H9 (cell line): ENCODE measurements around the gene RBMS2. TPM values are rescaled to one million over a fixed set of nuclear protein-coding genes. Genes with fewer than 3 reads are reported as not detected.

Experiments
- DNase-seq: peaks from one replicate; pipeline ENCODE4 v3.0.0-alpha.2; 2017
- H2AFZ ChIP-seq: one replicate; pipeline ENCODE4 v1.6.1; 2013; ENCODE audit warnings: mild to moderate bottlenecking, low read length, control low read depth, moderate library complexity
- H2AK5ac ChIP-seq: 2 replicates; pipeline ENCODE4 v1.6.1; 2013; ENCODE audit warnings: low read length, control low read depth, mixed read lengths; ENCODE audit not compliant: insufficient read length
- H2BK120ac ChIP-seq: one replicate; pipeline ENCODE4 v1.6.1; 2013; ENCODE audit warnings: low read depth, mild to moderate bottlenecking, low read length, control low read depth, inconsistent platforms; ENCODE audit not compliant: poor library complexity, severe bottlenecking
- H2BK12ac ChIP-seq: 2 replicates; pipeline ENCODE4 v1.6.1; 2013; ENCODE audit warnings: low read length, control low read depth, mixed read lengths, low read depth; ENCODE audit not compliant: insufficient read length
- H2BK15ac ChIP-seq: 2 replicates; pipeline ENCODE4 v1.6.1; 2013; ENCODE audit warnings: low read depth, low read length, control low read depth
- H2BK20ac ChIP-seq: one replicate; pipeline ENCODE4 v1.6.1; 2013; ENCODE audit warnings: low read depth, mild to moderate bottlenecking, low read length, control low read depth, inconsistent platforms; ENCODE audit not compliant: poor library complexity, severe bottlenecking
- H2BK5ac ChIP-seq: 2 replicates; pipeline ENCODE4 v1.6.1; 2013; ENCODE audit warnings: low read length, control low read depth, mixed read lengths; ENCODE audit not compliant: insufficient read length
- H3K14ac ChIP-seq: 2 replicates; pipeline ENCODE4 v1.6.1; 2013; ENCODE audit warnings: low read length, control low read depth; ENCODE audit not compliant: insufficient read depth
- H3K18ac ChIP-seq: 2 replicates; pipeline ENCODE4 v1.6.1; 2013; ENCODE audit warnings: low read depth, mild to moderate bottlenecking, mixed read lengths, low read length, control low read depth; ENCODE audit not compliant: insufficient read length
- H3K23ac ChIP-seq: 2 replicates; pipeline ENCODE4 v1.6.1; 2013; ENCODE audit warnings: low read length, control low read depth, mixed read lengths, low read depth; ENCODE audit not compliant: insufficient read length
- H3K23me2 ChIP-seq: 2 replicates; pipeline ENCODE4 v1.6.1; 2013; ENCODE audit warnings: low read depth, mild to moderate bottlenecking, mixed read lengths, low read length, control low read depth; ENCODE audit not compliant: insufficient read length, poor library complexity, severe bottlenecking
- H3K27ac ChIP-seq: 2 replicates; pipeline ENCODE4 v1.5.1; 2013; ENCODE audit warnings: low read length, control low read depth, mixed read lengths, low read depth; ENCODE audit not compliant: insufficient read length
- H3K27me3 ChIP-seq: 2 replicates; pipeline ENCODE4 v1.6.1; 2013; ENCODE audit warnings: low read length, control low read depth, inconsistent platforms; ENCODE audit not compliant: insufficient read depth
- H3K4ac ChIP-seq: 2 replicates; pipeline ENCODE4 v1.6.1; 2013; ENCODE audit warnings: low read depth, mild to moderate bottlenecking, control low read depth, inconsistent platforms, low read length, moderate library complexity
- H3K4me1 ChIP-seq: 2 replicates; pipeline ENCODE4 v1.6.1; 2013; ENCODE audit warnings: low read length, control low read depth, inconsistent platforms; ENCODE audit not compliant: insufficient read depth
- H3K4me2 ChIP-seq: 2 replicates; pipeline ENCODE4 v1.6.1; 2013; ENCODE audit warnings: low read length, control low read depth, mixed read lengths; ENCODE audit not compliant: insufficient read length, insufficient read depth
- H3K56ac ChIP-seq: 2 replicates; pipeline ENCODE4 v1.6.1; 2013; ENCODE audit warnings: low read depth, mild to moderate bottlenecking, mixed read lengths, low read length, control low read depth; ENCODE audit not compliant: insufficient read length
- H3K79me1 ChIP-seq: 2 replicates; pipeline ENCODE4 v1.6.1; 2013; ENCODE audit warnings: low read depth, mild to moderate bottlenecking, moderate library complexity, low read length, control low read depth, inconsistent platforms; ENCODE audit not compliant: insufficient read depth, poor library complexity, severe bottlenecking
- H3K79me2 ChIP-seq: 2 replicates; pipeline ENCODE4 v1.6.1; 2013; ENCODE audit warnings: low read length, control low read depth, inconsistent platforms; ENCODE audit not compliant: insufficient read depth
- H3K9ac ChIP-seq: 2 replicates; pipeline ENCODE4 v1.6.1; 2013; ENCODE audit warnings: low read length, control low read depth, mixed read lengths; ENCODE audit not compliant: insufficient read length; ENCODE audit errors: extremely low read depth
- H3K9me3 ChIP-seq: one replicate; pipeline ENCODE4 v1.6.1; 2013; ENCODE audit warnings: low read depth, low read length, inconsistent platforms; ENCODE audit not compliant: control insufficient read depth
- H3T11ph ChIP-seq: one replicate; pipeline ENCODE4 v1.6.1; 2013; ENCODE audit warnings: mild to moderate bottlenecking, low read length, control low read depth, inconsistent platforms
- H4K20me1 ChIP-seq: one replicate; pipeline ENCODE4 v1.6.1; 2013; ENCODE audit not compliant: control insufficient read depth, insufficient read length, insufficient read depth
- H4K5ac ChIP-seq: 2 replicates; pipeline ENCODE4 v1.6.1; 2013; ENCODE audit warnings: low read depth, mild to moderate bottlenecking, mixed read lengths, low read length, control low read depth; ENCODE audit not compliant: insufficient read length
- H4K8ac ChIP-seq: replicated peaks from 2 replicates; pipeline ENCODE4 v1.6.1; 2013; ENCODE audit warnings: low read length, control low read depth, mixed read lengths, low read depth; ENCODE audit not compliant: insufficient read length
- H4K91ac ChIP-seq: 2 replicates; pipeline ENCODE4 v1.6.1; 2013; ENCODE audit warnings: low read depth, mild to moderate bottlenecking, moderate library complexity, mixed read lengths, low read length, control low read depth; ENCODE audit not compliant: insufficient read length
- H3K27ac Mint-ChIP-seq, 3 experiments: 2 replicates in 2 of 3; 3 replicates in 1 of 3; pipeline ENCODE4 v1.8.0; 2020 to 2021; ENCODE audit warnings: mixed read lengths in 3 of 3, mild to moderate bottlenecking in 1 of 3, moderate library complexity in 1 of 3
- H3K27me3 Mint-ChIP-seq: 2 replicates; pipeline ENCODE4 v1.8.0; 2021; ENCODE audit warnings: low read depth, mild to moderate bottlenecking, moderate library complexity, mixed read lengths
- H3K36me3 Mint-ChIP-seq, 3 experiments: 2 replicates in 2 of 3; 3 replicates in 1 of 3; pipeline ENCODE4 v1.8.0; 2020 to 2021; ENCODE audit warnings: low read depth in 3 of 3, mixed read lengths in 3 of 3; ENCODE audit not compliant: insufficient read depth in 1 of 3
- H3K4me1 Mint-ChIP-seq, 2 experiments: 2 replicates each; pipeline ENCODE4 v1.8.0; 2020; ENCODE audit warnings: mixed read lengths in 2 of 2
- H3K4me3 Mint-ChIP-seq, 2 experiments: 2 replicates in 1 of 2; 3 replicates in 1 of 2; pipeline ENCODE4 v1.8.0; 2020 to 2021; ENCODE audit warnings: mild to moderate bottlenecking in 2 of 2, mixed read lengths in 2 of 2, moderate library complexity in 1 of 2
- H3K9me3 Mint-ChIP-seq, 2 experiments: 2 replicates in 1 of 2; 3 replicates in 1 of 2; pipeline ENCODE4 v1.8.0; 2020; ENCODE audit warnings: mild to moderate bottlenecking in 2 of 2, mixed read lengths in 2 of 2, moderate library complexity in 1 of 2
- total RNA-seq: library from RNA; stranded (reverse); gene quantifications from 2 replicates; pipeline ENCODE4 v1.2.1, GENCODE V29; 2021
- TF ChIP-seq, protein P1 (sequence below): fragments of 200-600 bp; sonication (generic); conservative IDR thresholded peaks from 3 replicates; pipeline ENCODE4 v1.8.0; 2021; ENCODE audit warnings: antibody characterized with exemption, mild to moderate bottlenecking

The RBMS2 gene
- total RNA-seq, 1 experiment from 2014 or later = 9.5 TPM

DNA sequence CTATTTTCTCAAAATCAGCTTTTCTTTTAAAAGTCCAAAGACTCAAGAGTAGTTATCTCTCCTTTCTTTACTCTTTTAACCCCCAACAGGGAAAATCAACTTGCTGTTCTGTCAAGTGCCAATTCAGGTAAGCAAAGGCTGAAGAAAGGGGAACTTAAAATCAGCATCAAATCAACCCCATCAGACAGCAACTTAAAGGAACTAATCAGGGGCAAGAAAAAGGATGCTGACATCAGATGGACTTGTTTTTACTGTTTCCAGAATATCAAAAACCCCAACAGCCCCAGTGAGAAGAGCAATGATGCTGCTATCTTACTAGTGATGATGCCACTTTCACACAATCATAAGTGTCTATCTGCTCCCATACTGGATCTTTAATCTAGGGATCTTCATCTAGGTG is 105.1 kb downstream of the RBMS2 start:
- H4K8ac ChIP-seq = no peak overlapping the region
- H2BK5ac ChIP-seq = no peak overlapping the region
- no peak overlapping the region for H2AK5ac ChIP-seq
- peaks cover 9% of the 10 kb centered on the region for H3K79me1 ChIP-seq
- H2BK120ac ChIP-seq = no peak overlapping the region
- H3K4me1 Mint-ChIP-seq = peaks cover 32 to 33% of the 10 kb centered on the region in 2 experiments
- H3K56ac ChIP-seq = no peak overlapping the region
- H3T11ph ChIP-seq = no peak overlapping the region
- no peak overlapping the region for H2AFZ ChIP-seq
- no peak overlapping the region for H3K23ac ChIP-seq
- no peak overlapping the region for H3K18ac ChIP-seq
- peaks cover 33% of the 10 kb centered on the region; the same call in 1 of the 2 replicates for H3K79me2 ChIP-seq
- no peaks in the 10 kb centered on the region for H4K20me1 ChIP-seq
- H3K27me3 Mint-ChIP-seq = no peaks in the 10 kb centered on the region
- no peak overlapping the region for H3K4me3 Mint-ChIP-seq
- peaks cover 2 to 23% (median 16%) of the 10 kb centered on the region in 3 experiments; a peak in 6 of 7 replicates for H3K36me3 Mint-ChIP-seq
- DNase-seq = no peak
- H2BK15ac ChIP-seq = no peak overlapping the region
- H4K91ac ChIP-seq = no peak overlapping the region
- H3K27me3 ChIP-seq = no peaks in the 10 kb centered on the region
- H3K27ac ChIP-seq = no peak overlapping the region
- H2BK12ac ChIP-seq = no peak overlapping the region
- no peak overlapping the region for H3K9ac ChIP-seq
- H3K9me3 Mint-ChIP-seq = peaks cover 0 to 3% of the 10 kb centered on the region in 2 experiments; a peak in 2 of 5 replicates
- H3K27ac Mint-ChIP-seq = no peak overlapping the region
- TF ChIP-seq, protein P1, sequence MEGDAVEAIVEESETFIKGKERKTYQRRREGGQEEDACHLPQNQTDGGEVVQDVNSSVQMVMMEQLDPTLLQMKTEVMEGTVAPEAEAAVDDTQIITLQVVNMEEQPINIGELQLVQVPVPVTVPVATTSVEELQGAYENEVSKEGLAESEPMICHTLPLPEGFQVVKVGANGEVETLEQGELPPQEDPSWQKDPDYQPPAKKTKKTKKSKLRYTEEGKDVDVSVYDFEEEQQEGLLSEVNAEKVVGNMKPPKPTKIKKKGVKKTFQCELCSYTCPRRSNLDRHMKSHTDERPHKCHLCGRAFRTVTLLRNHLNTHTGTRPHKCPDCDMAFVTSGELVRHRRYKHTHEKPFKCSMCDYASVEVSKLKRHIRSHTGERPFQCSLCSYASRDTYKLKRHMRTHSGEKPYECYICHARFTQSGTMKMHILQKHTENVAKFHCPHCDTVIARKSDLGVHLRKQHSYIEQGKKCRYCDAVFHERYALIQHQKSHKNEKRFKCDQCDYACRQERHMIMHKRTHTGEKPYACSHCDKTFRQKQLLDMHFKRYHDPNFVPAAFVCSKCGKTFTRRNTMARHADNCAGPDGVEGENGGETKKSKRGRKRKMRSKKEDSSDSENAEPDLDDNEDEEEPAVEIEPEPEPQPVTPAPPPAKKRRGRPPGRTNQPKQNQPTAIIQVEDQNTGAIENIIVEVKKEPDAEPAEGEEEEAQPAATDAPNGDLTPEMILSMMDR = no peak
- no peak overlapping the region for H3K4me2 ChIP-seq
- no peak overlapping the region for H3K14ac ChIP-seq
- no peaks in the 10 kb centered on the region for H3K9me3 ChIP-seq
- peaks cover 5% of the 10 kb centered on the region; the same call in 1 of the 2 replicates for H3K4me1 ChIP-seq
- peaks cover 10% of the 10 kb centered on the region for H3K23me2 ChIP-seq
- H4K5ac ChIP-seq = no peak overlapping the region
- H3K4ac ChIP-seq = no peak overlapping the region
- H2BK20ac ChIP-seq = no peak overlapping the region
